HEK293 (cell line): ENCODE results near the gene MORN1.

Experiments used
- KLF10 ChIP-seq: fragments of 450-650 bp; IDR thresholded peaks from 2 replicates; pipeline ENCODE4 v1.5.1; 2018; ENCODE audit warnings: missing biosample characterization, mild to moderate bottlenecking, missing genetic modification characterization
- PBX3 ChIP-seq: sonication (generic); formaldehyde crosslinking; IDR thresholded peaks from 2 replicates; pipeline ENCODE4 v1.8.1; 2022; ENCODE audit warnings: mild to moderate bottlenecking, moderate library complexity, missing genetic modification reagents
- SCRT2 ChIP-seq: fragments of 450-650 bp; formaldehyde crosslinking; IDR thresholded peaks from 2 replicates; pipeline ENCODE4 v1.5.1; 2016; ENCODE audit warnings: missing biosample characterization, missing genetic modification characterization
- TCF7L2 ChIP-seq: IDR thresholded peaks from 2 replicates; pipeline ENCODE4 v1.6.1; 2011; ENCODE audit warnings: low read depth, mild to moderate bottlenecking, inconsistent platforms, low read length, moderate library complexity, borderline replicate concordance
- ZBTB21 ChIP-seq: fragments of 450-650 bp; formaldehyde crosslinking; IDR thresholded peaks from 2 replicates; pipeline ENCODE4 v1.5.1; 2017; ENCODE audit warnings: missing biosample characterization, missing genetic modification characterization
- ZNF433 ChIP-seq: fragments of 450-650 bp; formaldehyde crosslinking; IDR thresholded peaks from 2 replicates; pipeline ENCODE4 v1.5.1; 2016; ENCODE audit warnings: missing biosample characterization, missing genetic modification characterization, low read depth

- TF ChIP-seq PBX3, result no peak
- TF ChIP-seq SCRT2, result no peak
- no peak for TF ChIP-seq ZBTB21
- no peak for TF ChIP-seq KLF10
- no peak for TF ChIP-seq ZNF433 (tag by site-specific recombination)
- TF ChIP-seq TCF7L2, result no peak
Observed at GRCh38 chr1:2300851-2301606, 90.3 kb downstream of the MORN1 start.
